Erythroblast (primary cell): Measurements from ENCODE around the gene SHROOM1.
"Not testable (repeated sequence)": the region's sequence is repeated elsewhere in the genome, so short reads cannot be mapped to it uniquely, and the experiment has no call there.

ENCODE experiments used
- DNase-seq, 2 experiments: peaks; one replicate each; lab custom pipeline; 2025; lab: John Stamatoyannopoulos, UW
- GATA1 ChIP-seq: IDR thresholded peaks from 2 replicates; pipeline ENCODE4 v1.6.1; 2011; ENCODE audit warnings: low read depth, mild to moderate bottlenecking, control low read depth, low read length, moderate library complexity
- POLR2A ChIP-seq: IDR thresholded peaks from 2 replicates; pipeline ENCODE4 v1.6.1; 2011; ENCODE audit warnings: mild to moderate bottlenecking, low read length

The SHROOM1 gene

GRCh38 chr5:132813599-132814502 is 16.6 kb downstream of the SHROOM1 start:
- no peak for TF ChIP-seq GATA1
- no peak for TF ChIP-seq POLR2A
- peak; percentile 52 to 62 for DNase-seq

DNA sequence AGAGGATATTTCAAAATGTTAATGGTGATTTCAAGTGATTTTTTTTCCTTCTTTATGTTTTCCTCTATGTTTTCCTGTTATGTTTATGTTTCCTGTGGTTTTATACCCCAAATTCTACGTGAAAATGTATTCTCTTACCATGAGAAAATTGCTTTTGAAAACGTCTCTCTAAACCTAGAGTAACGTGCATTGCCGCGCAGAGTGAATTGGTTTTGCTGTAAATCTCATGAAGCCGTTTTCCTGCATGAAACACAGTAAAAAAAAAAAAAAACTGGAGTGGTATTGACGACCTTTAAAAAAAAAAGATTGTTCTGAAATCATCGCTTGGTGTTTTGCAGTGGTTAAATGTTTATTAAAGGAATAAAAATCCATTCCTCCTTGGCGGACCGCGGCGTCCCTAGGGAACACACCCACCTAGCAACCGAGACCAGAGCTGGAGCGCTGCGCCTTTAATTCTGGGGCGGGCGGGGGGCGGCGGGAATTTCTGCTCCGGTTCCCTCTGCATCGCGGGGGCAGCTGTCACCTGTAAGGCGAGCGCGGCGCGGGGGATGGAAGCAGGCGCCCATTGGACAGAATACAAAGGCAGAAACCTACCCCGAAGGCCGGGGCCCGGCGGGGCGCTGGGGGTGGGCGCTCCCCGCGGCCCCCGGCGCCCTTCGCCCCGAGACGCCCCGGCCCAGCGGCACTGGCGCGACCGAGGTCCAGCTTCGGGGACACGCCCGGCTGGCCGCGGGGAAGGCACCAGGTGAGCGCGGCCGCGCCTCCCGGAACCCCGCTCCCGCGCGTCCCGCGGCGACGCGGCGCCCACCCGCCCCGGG is 17.5 kb downstream of the SHROOM1 start, which contains the start of gene SOWAHA:
SOWAHA (plus strand) TSS at position 522 of the 818 bp plus-strand sequence. CDS start 320 bp downstream, outside the sequence.
- no peak for DNase-seq

DNA sequence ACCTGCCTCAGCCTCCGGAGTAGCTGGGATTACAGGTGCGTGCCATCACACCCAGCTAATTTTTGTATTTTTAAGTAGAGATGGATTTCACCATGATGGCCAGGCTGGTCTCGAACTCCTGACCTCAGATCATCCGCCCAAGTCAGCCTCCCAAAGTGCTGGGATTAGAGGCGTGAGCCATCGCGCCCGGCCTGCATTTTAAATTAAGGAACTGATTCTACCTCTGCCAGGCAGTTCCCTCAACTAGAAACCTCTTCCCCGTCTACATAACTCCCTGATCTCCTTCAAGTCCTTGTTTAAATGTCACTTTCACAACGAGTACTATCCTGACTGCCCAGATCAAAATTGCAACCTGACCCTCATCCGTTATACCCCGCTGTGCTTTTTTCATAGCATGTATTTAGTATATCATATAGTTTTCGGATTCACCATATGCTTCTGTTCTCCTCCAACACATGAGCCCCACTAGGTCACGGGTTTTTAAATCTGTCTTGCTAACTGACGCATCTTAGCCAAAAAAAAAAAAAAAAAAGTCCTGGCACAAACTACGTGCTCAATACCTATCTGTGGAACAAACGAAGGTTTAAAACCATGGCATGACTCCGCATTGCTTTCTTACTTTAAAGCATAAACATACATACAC is 18.2 kb downstream of the SHROOM1 start:
- DNase-seq: no peak
- TF ChIP-seq POLR2A (no peak), GATA1 (no peak)

More for the DNA sequence above, 17.5 kb downstream of the SHROOM1 start, which contains the start of gene SOWAHA:
- no peak for TF ChIP-seq POLR2A
- no peak for TF ChIP-seq GATA1

- no peak for DNase-seq
- no peak for TF ChIP-seq POLR2A
- TF ChIP-seq GATA1: no peak
These were observed 19.8 kb downstream of the SHROOM1 start for GRCh38 chr5:132810605-132811004.

DNA sequence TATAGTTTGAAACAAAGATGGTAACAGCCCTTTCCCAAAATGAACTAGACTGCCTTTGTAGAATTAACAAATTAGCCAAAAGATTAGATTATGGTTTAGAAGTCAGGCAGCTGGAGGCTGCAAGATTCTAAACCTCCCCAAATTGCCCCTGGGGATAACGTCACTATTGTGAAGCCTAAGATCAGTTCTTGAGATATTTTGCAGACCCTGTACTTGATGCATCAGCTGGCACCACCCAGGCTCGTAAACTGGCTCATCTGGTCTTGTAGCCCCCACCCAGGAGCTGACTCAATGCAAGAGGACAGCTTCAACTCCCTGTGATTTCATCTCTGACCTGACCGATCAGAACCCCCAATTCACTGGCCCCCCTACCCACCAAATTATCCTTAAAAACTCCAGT is 21.6 kb downstream of the SHROOM1 start:
- TF ChIP-seq GATA1: no peak
- no peak for TF ChIP-seq POLR2A
- DNase-seq: no peak

DNA sequence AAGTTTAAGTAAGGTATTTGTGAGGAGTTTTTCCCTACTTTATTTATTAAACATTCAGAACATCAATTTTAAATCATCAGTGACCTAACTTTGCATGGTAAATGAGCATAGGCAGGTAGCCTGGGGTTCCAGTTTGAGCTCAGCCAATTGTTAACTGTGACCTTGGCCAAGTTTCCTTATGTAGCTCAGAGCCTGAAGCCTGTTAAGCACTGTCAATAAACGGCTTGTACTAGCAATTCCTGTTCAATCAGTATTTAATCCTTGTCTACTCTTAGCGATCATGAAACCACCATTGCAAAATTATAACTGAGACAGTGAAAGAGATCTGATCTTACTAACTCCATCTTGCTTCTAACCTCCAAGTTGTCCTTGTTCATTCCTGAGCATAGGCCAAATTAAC is 22.0 kb downstream of the SHROOM1 start:
- DNase-seq: no peak
- no peak for TF ChIP-seq POLR2A
- TF ChIP-seq GATA1: no peak

GRCh38 chr5:132807163-132807838 is 23.1 kb downstream of the SHROOM1 start:
- no peak for TF ChIP-seq GATA1
- no peak for TF ChIP-seq POLR2A
- DNase-seq: peak; percentile 25 to 53

GRCh38 chr5:132806804-132807162 is 23.7 kb downstream of the SHROOM1 start:
- DNase-seq: not testable (repeated sequence)

DNA sequence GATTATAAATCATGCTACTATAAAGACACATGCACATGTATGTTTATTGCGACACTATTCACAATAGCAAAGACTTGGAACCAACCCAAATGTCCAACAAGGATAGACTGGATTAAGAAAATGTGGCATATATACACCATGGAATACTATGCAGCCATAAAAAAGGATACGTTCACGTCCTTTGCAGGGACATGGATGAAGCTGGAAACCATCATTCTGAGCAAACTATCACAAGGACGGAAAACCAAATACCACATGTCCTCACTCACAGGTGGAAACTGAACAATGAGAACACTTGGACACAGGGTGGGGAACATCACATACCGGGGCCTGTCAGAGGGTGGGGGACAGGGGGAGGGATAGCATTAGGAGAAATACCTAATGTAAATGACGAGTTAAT is 24.6 kb downstream of the SHROOM1 start:
- DNase-seq: not testable (repeated sequence)

DNA sequence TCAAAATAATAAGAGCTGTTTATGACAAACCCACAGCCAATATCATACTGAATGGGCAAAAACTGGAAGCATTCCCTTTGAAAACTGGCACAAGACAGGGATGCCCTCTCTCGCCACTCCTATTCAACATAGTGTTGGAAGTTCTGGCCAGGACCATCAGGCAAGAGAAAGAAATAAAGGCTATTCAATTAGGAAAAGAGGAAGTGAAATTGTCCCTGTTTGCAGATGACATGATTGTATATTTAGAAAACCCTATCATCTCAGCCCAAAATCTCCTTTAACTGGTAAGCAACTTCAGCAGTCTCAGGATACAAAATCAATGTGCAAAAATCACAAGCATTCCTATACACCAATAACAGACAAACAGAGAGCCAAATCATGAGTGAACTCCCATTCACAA is 26.2 kb downstream of the SHROOM1 start:
- not testable (repeated sequence) for DNase-seq

DNA sequence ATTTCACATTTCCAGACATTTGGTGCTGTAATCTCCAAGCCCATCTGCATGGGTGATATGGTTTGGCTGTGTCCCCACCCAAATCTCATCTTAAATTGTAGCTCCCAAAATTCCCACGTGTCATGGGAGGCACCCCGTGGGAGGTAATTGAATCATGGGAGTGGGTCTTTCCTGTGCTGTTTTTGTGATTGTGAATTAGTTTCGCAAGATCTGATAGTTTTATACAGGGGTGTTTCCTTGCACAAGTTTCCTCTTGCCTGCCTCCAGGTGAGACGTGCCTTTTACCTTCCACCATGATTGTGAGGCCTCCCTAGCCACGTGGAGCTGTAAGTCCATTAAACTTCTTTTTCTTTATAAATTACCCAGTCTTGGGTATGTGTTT is 27.8 kb downstream of the SHROOM1 start:
- not testable (repeated sequence) for DNase-seq

- DNase-seq: no peak
- TF ChIP-seq GATA1: no peak
- no peak for TF ChIP-seq POLR2A
These were observed 28.3 kb downstream of the SHROOM1 start for GRCh38 chr5:132802044-132802684.

- TF ChIP-seq POLR2A: no peak
- DNase-seq: no peak
These were observed 29.9 kb downstream of the SHROOM1 start for GRCh38 chr5:132800545-132800944.
